ENCODE data around the gene C21orf91.

Gene C21orf91

DNA sequence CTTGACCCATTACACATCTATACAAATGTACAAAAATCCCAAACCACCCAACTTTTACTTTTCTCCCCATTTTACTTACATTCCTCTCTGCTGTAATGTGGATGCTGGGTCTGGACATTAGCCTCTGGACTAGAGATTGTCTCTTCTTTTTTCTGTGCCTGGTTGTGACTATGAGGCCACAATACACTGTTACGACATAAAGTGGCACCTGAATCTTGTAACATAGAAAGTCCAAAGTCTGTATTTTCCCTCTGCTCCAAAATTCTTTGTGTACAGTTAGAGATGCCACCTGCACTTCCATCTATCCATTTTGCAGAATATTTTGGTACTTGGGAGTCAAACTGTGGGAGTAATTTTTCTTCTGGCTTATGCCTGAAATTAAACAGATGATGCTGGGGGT is 22.7 kb downstream of the C21orf91 start:
- no peak for DNase-seq

DNA sequence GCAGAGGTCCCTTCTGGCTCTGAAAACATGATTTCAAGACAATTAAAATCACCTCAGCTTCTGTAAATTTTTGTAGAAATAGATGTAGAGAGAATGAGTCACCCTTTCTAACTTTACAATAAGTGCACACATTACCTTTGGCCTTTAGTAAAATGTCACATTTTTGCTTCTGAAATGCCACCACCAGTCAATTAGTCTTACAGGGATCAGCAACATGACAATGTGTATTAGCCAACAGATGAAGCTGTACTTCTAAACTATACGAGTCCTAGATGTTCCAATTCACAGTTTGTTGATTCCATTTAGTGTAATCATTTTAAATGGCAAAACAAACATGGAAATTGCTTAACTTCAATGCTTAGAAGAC is 23.1 kb downstream of the C21orf91 start:
- no peak for DNase-seq

- DNase-seq: no peak
Measured at GRCh38 chr21:17795146-17796036, 23.8 kb downstream of the C21orf91 start.

DNA sequence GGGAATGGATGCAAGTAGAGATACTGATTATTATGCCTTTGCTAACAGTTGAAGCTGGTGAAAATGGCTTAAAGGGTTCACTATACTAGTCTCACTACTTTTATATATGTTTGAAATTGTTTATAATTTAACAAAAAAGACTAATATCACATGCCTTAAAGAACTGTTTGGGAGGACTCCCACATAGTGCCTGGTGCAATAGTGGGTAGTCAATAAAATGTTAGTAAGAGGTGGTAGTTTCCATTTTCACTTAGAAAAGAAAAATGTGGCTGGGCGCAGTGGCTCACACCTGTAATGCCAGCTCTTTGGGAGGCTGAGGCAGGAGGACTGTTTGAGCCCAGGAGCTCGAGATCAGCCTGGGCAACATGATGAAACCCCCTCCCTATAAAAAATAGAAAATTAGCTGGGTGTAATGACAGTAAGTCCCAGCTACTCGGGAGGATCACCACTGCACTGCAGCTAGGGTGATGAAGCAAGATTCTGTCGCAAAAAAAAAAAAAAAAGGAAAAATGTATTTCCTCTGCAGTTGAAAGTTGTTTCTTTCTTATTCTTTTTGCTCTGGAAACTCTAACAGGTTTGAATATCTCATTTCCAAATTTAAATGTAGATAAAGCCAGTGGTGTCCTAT is 24.5 kb downstream of the C21orf91 start:
- no peak for DNase-seq

DNA sequence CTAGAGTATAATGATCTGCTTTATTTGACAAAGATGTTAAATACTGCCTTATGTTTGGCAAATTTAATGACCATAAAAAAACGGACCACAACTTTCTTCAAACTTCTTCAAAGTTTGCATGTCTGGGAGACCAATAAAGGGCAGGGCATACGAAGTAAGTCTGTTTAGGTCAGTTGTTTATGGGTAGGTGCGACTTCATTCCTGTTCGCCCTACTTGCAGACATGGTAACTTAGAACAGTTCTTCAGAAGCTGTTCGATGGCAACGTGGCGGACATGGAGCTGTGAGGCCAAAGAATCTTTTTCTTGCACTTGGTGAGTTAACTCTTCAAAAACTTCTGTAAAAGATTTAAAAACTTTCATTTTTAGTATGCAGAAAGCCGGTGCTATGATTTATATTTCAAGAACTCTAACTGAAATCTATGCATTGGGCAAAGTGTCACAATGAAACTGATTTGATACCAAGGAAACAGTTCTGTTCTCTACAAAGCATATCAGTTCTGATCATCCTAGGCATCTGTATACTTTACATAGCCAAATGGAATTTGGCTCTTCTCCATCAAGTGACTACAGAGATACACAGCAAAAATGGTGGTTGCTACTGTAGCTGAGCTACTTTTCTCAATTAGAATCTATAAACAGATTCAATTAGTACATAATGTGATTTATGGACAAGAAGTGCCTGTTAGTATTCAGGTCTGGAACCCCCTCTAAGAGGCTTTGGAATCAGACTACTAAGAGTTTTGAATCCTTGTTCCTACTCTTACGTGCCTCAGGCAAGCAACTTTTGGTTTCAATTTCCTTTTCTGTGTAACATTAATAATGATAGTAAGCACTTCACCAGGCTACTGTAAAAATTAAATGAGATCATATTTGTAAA is 25.7 kb downstream of the C21orf91 start:
- DNase-seq: no peak

- peak; percentile 62 for DNase-seq
Measured at GRCh38 chr21:17789656-17790055, 29.5 kb downstream of the C21orf91 start.

- DNase-seq: no peak
Measured at GRCh38 chr21:17789069-17789468, 30.1 kb downstream of the C21orf91 start.

- DNase-seq: no peak
Measured at GRCh38 chr21:17786851-17787181, 32.3 kb downstream of the C21orf91 start.

DNA sequence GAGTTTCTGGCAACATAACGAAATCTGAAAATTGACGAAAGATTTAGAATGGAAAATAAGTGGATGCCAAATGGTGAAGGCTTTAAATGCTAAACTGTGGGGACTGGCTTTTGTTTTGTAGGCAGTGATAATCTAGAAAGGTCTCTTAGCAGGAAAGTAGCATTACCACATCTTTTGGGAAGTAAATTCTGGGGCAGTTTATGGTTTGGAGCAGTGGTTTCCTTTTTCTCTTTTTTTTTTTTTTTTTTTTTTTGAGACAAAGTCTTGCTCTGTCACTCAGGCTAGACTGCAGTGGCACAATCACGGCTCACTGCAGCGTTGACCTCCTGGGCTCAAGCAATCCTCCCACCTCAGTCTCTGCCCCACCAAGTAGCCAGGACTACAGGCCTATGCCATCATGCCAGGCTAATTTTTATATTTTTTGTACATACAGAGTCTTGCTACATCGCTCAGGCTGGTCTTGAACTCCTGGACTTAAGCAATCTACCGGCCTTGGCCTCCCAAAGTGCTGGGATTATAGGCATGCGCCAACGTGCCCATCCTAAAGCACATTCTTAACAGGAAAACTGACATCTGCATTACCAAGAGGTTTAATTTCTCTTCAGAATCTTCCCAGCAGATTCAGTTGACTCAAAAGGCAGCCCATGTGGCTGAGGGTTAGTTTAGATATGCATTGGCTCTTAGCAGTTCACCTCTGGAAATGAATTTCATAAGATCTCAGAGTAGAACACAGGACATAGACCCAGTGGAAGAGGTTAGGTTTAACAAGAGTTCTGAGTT is 32.9 kb downstream of the C21orf91 start:
- no peak for DNase-seq

DNA sequence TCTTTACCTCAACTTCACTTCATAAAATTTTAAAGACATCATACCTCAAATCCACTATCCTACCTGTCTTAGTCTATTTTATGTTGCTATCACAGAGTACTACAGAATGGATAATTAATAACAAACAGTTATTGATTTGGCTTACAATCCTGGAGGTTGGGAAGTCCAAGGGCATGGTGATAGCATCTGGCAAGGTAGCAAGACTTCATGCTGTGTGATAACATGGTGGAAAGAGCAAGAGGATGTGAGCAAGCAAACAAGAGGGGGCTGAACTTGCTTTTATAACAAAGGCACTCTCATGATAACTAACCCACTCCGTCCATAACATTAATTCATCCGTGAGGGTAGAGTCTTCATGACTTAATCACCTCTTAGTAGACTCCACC is 33.8 kb downstream of the C21orf91 start:
- no peak for DNase-seq

DNA sequence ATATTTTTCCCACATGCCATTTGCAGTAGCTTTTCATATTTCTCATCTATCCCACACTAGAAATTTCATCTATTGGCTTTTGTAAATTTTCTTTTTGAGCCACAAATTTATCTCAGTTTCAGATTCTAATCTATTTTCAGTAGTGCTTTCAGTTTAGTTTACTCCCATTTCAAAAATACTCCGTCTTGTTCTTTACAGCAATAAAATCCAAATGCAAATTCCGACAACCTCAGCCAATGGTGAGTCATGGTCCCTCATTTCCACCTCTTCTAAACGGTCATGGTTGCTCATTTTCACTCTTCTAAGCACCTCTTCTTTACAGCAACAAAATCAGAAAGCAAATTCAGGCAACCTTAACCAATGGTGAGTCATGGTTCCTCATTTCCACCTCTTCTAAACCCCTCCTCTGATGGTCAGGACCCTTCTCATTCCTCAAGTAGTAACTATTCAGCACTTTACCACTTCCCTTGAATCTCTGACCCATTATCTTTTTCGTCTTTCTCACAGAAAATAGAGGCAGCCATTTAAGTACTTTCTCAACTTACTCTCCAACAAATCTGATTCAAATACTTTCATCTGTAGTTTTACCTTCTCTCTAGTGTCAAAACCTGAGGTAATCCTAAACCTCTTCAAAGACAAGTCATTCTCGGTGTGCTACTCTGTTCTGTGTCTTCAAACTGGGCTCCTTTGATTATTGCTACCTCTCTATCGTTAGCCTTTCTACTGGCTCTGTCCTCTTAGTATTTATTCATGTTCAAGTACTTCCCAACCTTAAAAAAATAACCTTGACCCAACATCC is 34.4 kb downstream of the C21orf91 start:
- DNase-seq: peak; percentile 33

DNA sequence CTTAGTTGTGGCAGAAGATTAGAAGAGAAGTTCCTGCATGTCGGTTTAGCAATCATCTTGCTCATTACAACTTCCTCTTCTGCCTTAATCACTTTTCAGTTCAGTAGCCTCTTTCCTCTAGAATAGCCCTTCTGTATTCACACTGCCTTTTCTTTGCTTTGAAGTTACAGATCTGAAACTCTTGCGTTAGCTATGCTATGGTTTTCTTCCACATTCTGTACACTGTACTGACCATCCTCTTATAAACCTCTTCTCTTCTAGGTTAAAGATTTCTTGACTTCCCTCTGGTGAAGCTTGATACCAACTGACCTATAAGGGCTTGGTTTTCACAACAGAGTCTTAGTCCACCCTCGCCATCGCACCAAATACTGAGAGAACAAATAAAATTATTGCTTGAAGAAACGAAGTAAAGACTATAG is 35.0 kb downstream of the C21orf91 start:
- DNase-seq: peak; percentile 70

GRCh38 chr21:17783481-17784179 is 35.5 kb downstream of the C21orf91 start:
- peak; percentile 38 for DNase-seq

DNA sequence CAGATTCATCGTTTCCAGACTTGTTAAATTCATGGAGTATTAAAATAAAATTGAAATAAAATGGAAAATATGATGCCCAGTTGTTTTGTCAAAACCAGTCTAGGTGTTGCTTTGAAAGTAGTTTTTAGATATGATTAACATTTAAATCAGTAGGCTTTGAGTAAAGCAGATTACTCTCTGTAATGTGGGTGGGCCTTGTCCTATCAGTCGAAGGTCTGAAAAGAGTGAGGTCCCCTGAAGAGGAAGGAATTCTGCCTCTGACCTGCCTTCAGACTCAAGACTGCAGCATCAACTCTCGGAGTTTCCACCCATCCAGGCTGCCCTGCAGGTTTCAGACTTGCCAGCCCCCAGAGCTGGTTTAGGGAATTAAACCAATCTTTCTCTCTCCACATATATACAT is 36.2 kb downstream of the C21orf91 start:
- no peak for DNase-seq

DNA sequence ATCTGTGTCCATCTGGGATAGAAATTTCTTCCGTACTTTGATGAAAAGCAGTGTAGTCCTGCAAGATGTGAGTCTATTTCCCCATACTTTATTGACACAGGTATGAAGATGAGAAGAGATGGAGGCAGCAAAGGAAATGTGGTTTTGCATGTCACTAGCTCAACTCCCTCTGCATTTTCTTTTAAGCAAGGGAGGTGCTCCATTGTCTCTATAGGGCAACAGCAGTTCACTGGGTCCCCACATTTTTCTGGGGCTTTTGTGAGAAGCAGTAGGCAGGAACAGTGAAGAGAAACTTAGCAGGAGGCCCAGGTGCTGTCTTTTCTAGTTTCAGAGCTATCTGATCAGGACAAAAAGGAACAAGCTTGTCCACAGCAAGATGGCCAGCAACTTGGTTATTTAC is 37.1 kb downstream of the C21orf91 start:
- no peak for DNase-seq

DNA sequence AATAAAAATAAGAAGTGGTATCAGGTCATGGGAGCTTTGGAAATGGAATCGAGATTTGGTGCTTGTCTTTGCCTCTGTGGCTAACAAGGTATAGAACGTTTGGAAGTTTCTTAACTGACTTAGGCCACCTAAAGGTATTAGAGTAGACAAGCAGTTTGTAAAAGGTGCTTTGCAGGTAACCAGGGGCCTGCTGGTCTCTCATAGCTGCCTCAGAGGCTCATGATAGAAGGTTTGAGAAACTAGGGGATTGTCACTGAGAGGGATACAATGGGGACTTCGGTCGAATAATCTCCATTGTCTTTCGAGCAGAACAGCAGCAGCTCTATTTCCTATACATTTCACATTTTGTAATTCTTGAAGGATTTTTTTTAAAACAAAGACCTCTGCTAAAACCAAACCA is 37.6 kb downstream of the C21orf91 start:
- DNase-seq: no peak

DNA sequence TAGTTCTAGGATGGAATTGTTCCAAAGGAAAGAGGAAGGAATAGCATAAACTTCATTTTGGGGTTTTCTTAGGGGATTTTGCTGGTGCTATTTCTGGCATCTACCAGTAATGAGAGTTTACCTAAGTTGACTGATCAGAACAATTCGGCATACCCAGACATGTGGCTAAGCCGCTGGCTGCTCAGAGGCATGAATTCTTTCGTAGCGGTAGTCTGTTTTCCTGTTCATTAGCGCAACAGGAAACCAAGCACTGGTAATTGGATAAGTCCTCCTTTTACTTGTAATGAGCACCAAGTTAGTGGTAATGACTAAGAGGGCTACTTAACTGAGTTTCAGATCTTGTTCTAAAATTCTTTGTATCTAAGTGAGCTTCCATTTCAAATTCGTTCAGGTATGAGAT is 38.6 kb downstream of the C21orf91 start:
- DNase-seq: no peak

DNA sequence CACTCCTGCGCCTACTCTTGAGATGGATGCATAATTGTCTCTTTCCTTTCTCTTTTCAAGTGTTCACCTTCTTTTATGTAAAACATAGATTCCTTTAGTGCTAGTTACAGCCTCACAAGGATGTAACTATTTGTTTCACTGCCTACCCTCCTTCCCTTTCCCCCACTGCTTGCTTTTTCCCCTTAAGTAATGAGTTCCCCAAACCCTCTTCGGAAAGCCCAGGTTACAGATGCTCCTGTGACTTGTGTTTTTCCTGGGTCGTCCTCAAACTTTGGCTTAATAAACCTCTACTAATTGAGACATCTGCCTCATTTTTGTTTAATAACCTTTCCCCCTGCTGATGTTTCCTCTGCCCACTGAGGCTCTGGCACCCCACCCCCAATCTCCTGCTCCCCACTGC is 39.2 kb downstream of the C21orf91 start:
- DNase-seq: no peak

- peak; percentile 50 for DNase-seq
Measured at GRCh38 chr21:17779496-17779895, 39.7 kb downstream of the C21orf91 start.

DNA sequence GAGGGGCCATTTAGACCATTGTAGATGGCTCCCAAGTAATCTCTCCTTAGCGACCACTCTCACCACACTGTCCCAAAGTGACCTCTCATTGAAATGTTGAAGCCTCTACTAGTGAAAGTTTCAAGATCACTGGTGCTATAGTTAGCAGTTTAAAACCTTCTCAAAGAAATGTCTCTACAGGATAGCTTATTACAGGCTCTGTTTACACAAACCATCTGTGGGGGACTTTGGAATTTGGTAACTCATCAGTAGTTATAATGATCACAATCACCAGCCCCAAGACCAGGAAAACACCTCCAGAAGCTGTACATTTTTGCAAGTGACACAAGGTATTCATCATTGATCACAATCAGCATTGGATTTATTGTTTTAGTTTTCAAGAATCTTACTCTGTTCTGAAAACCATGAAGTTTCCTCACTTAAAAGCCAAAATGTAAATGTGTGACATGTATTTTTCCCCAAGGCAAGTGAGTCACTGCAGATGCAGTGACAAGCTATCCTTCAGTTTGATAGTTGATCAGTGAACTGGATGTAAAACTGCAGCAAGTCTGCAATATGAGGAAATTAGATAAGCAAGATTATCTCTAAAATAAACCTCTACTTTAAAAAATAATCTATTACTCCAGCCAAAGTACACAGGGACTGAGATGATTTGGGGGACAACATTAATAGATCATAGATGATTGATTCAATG is 41.9 kb downstream of the C21orf91 start:
- no peak for DNase-seq

Measured in hematopoietic multipotent progenitor cell treated with erythropoietin and hydrocortisone succinate and interleukin-3 and kit ligand, for 6 days (in vitro differentiated cells).